Keratinocyte (primary cell): ENCODE results near the gene CDH1. TPM values are rescaled to one million over a fixed set of nuclear protein-coding genes. Genes with fewer than 3 reads are reported as not detected.

Experiments
- DNase-seq: peaks from one replicate; pipeline ENCODE4 v3.0.0-alpha.2; 2011; ENCODE audit warnings: low read depth, missing footprints, low spot score
- FAIRE-seq: peaks from 2 replicates; lab custom pipeline; 2011; peaks lifted over from hg19 to GRCh38; lab: Jason Lieb, UNC
- H2AFZ ChIP-seq: 2 replicates; pipeline ENCODE4 v1.6.0; 2012; ENCODE audit warnings: low read length, control low read depth, inconsistent platforms; ENCODE audit not compliant: control insufficient read depth
- H3K27ac ChIP-seq: 2 replicates; pipeline ENCODE4 v1.5.1; 2011; ENCODE audit warnings: low read length; ENCODE audit not compliant: control insufficient read depth, insufficient read depth
- H3K27me3 ChIP-seq: 3 replicates; pipeline ENCODE4 v1.6.0; 2011; ENCODE audit warnings: low read length; ENCODE audit not compliant: control insufficient read depth, insufficient read depth; ENCODE audit errors: extremely low read depth
- H3K36me3 ChIP-seq, 2 experiments: 2 replicates in 1 of 2; 3 replicates in 1 of 2; pipeline ENCODE4 v1.5.1; 2011; ENCODE audit warnings: low read length in 2 of 2, mild to moderate bottlenecking in 1 of 2; ENCODE audit not compliant: control insufficient read depth in 2 of 2, insufficient read depth in 2 of 2; ENCODE audit errors: extremely low read depth in 1 of 2
- H3K4me1 ChIP-seq: 3 replicates; pipeline ENCODE4 v1.5.1; 2011; ENCODE audit warnings: low read length; ENCODE audit not compliant: control insufficient read depth, insufficient read depth; ENCODE audit errors: extremely low read depth
- H3K4me2 ChIP-seq: 3 replicates; pipeline ENCODE4 v1.6.0; 2011; ENCODE audit warnings: low read depth, low read length; ENCODE audit not compliant: control insufficient read depth, insufficient read depth; ENCODE audit errors: extremely low read depth
- H3K4me3 ChIP-seq, 3 experiments: fragments of 200-600 bp in 1 of 3; sonication (generic) in 1 of 3; 2 replicates in 2 of 3; 3 replicates in 1 of 3; pipeline ENCODE4 v1.5.1; 2011 to 2016; ENCODE audit warnings: low read length in 3 of 3, mild to moderate bottlenecking in 3 of 3, control low read depth in 2 of 3, inconsistent platforms in 1 of 3, low read depth in 1 of 3, mixed read lengths in 1 of 3, mixed run types in 1 of 3, moderate library complexity in 1 of 3; ENCODE audit not compliant: control insufficient read depth in 2 of 3, insufficient read depth in 2 of 3; ENCODE audit errors: extremely low read depth in 1 of 3
- H3K79me2 ChIP-seq: 2 replicates; pipeline ENCODE4 v1.6.0; 2012; ENCODE audit warnings: low read length; ENCODE audit not compliant: control insufficient read depth, insufficient read depth
- H3K9ac ChIP-seq: 3 replicates; pipeline ENCODE4 v1.6.0; 2011; ENCODE audit warnings: low read length; ENCODE audit not compliant: control insufficient read depth, insufficient read depth; ENCODE audit errors: extremely low read depth
- H3K9me1 ChIP-seq: 3 replicates; pipeline ENCODE4 v1.6.0; 2011; ENCODE audit warnings: low read length; ENCODE audit not compliant: control insufficient read depth, insufficient read depth; ENCODE audit errors: extremely low read depth
- H3K9me3 ChIP-seq: 2 replicates; pipeline ENCODE4 v1.5.1; 2012; ENCODE audit warnings: low read depth, low read length; ENCODE audit not compliant: control insufficient read depth
- H4K20me1 ChIP-seq: 3 replicates; pipeline ENCODE4 v1.6.0; 2011; ENCODE audit warnings: low read length; ENCODE audit not compliant: control insufficient read depth, insufficient read depth; ENCODE audit errors: extremely low read depth
- CTCF ChIP-seq, 3 experiments: IDR thresholded peaks in 1 of 3; conservative IDR thresholded peaks in 1 of 3; optimal IDR thresholded peaks in 1 of 3; 2 replicates in 2 of 3; 3 replicates in 1 of 3; pipeline versions ENCODE3 to v1.5.1; 2011; ENCODE audit warnings: low read length in 3 of 3, mild to moderate bottlenecking in 3 of 3, moderate library complexity in 2 of 3, control low read depth in 1 of 3, inconsistent platforms in 1 of 3; ENCODE audit not compliant: insufficient read depth in 2 of 3; ENCODE audit errors: extremely low read depth in 1 of 3
- EZH2 ChIP-seq: IDR thresholded peaks from one replicate; pipeline ENCODE4 v1.6.1; 2012; ENCODE audit warnings: inconsistent platforms, mild to moderate bottlenecking, low read length, moderate library complexity
- dilution Hi-C: fragments of 300-500 bp; cut with MboI; formaldehyde crosslinking; loops from one replicate; pipeline ENCODE4 v1.7.0; 2020; ENCODE audit warnings: low sequenced_read_pairs; ENCODE audit not compliant: extremely low pct_ligation_motif_present
- polyA plus RNA-seq, 5 experiments: library from polyadenylated mRNA; depleted of rRNA in 3 of 5; stranded (reverse) in 3 of 5; stranded (forward) in 1 of 5; unstranded in 1 of 5; fragments of >200 nt; gene quantifications; 1 replicate in 1 of 5; 2 replicates in 3 of 5; 3 replicates in 1 of 5; pipeline versions ENCODE4 v1.2.1 to v1.2.3, GENCODE V29; 2011 to 2012; ENCODE audit warnings: missing spikeins in 2 of 5, low read depth in 1 of 5, low replicate concordance in 1 of 5

The CDH1 gene
- polyA plus RNA-seq, 1 donor (not counting 4 experiments of a cell fraction or from before 2014, with no cell fraction given): 247 TPM

- Histone ChIP-seq H3K4me2 (no peak overlapping the region), H4K20me1 (no peaks in the 10 kb centered on the region), H3K4me3 (no peak overlapping the region), H3K79me2 (no peaks in the 10 kb centered on the region), H3K9me3 (no peaks in the 10 kb centered on the region), H3K9ac (no peak overlapping the region), H3K27ac (no peak overlapping the region), H3K36me3 (peaks cover 6 to 11% of the 10 kb centered on the region in 2 experiments), H3K27me3 (no peaks in the 10 kb centered on the region), H2AFZ (no peak overlapping the region), H3K4me1 (no peaks in the 10 kb centered on the region), H3K9me1 (no peaks in the 10 kb centered on the region)
- TF ChIP-seq CTCF (optimal IDR thresholded peaks at IDR 0.05 in 1 of 3, IDR thresholded peaks at IDR 0.05 in 1 of 3, conservative IDR thresholded peaks at IDR 0.05 in 1 of 3; ENCODE audit: extremely low read depth in 1 of 3, insufficient read depth in 2 of 3, low read length in 3 of 3) (no peak), EZH2 (no peak)
- dilution Hi-C loops: no loop called here
- FAIRE-seq (no peak), DNase-seq (no peak)
These were observed 136.8 kb downstream of the CDH1 start for GRCh38 chr16:68873635-68874471.

- Histone ChIP-seq H3K27ac (no peak overlapping the region), H3K4me3 (no peak overlapping the region), H3K27me3 (no peaks in the 10 kb centered on the region), H3K4me2 (no peak overlapping the region), H3K9me1 (no peaks in the 10 kb centered on the region), H3K9me3 (no peaks in the 10 kb centered on the region), H3K4me1 (no peaks in the 10 kb centered on the region), H3K36me3 (peaks cover 8 to 11% of the 10 kb centered on the region in 2 experiments), H2AFZ (no peak overlapping the region), H3K79me2 (no peaks in the 10 kb centered on the region), H4K20me1 (no peaks in the 10 kb centered on the region), H3K9ac (no peak overlapping the region)
- FAIRE-seq (no peak), DNase-seq (no peak)
- dilution Hi-C loops: no loop called here
- no peak for TF ChIP-seq CTCF (optimal IDR thresholded peaks at IDR 0.05 in 1 of 3, IDR thresholded peaks at IDR 0.05 in 1 of 3, conservative IDR thresholded peaks at IDR 0.05 in 1 of 3; ENCODE audit: extremely low read depth in 1 of 3, insufficient read depth in 2 of 3, low read length in 3 of 3)
- no peak for TF ChIP-seq EZH2
These were observed 138.8 kb downstream of the CDH1 start for GRCh38 chr16:68875871-68876270.
